H1 (cell line): ENCODE measurements around the gene DGKI. TPM values are rescaled to one million over a fixed set of nuclear protein-coding genes. Genes with fewer than 3 reads are reported as not detected.

Experiments
- GABPA ChIP-seq: IDR thresholded peaks from 2 replicates; pipeline ENCODE4 v1.6.1; 2011; ENCODE audit warnings: mild to moderate bottlenecking, low read length, moderate library complexity, borderline replicate concordance; ENCODE audit not compliant: insufficient read depth
- HDAC2 ChIP-seq, 2 experiments: fragments of 300-600 bp in 1 of 2; sonication (generic) in 1 of 2; IDR thresholded peaks; 2 replicates each; pipeline ENCODE4 v1.6.1; 2011 to 2012; ENCODE audit warnings: low read depth in 2 of 2, low read length in 2 of 2, mild to moderate bottlenecking in 2 of 2, moderate library complexity in 2 of 2, borderline replicate concordance in 1 of 2, inconsistent platforms in 1 of 2
- ZNF274 ChIP-seq: IDR thresholded peaks from 2 replicates; pipeline ENCODE4 v1.7.0; 2012; ENCODE audit warnings: low read length, borderline replicate concordance; ENCODE audit errors: extremely low read depth
- polyA plus RNA-seq, 7 experiments: library from polyadenylated mRNA; depleted of rRNA in 3 of 7; stranded (reverse) in 5 of 7; unstranded in 2 of 7; fragments of >200 nt in 5 of 7; fragments of 200-250 nt in 2 of 7; gene quantifications; 1 replicate in 5 of 7; 2 replicates in 1 of 7; 4 replicates in 1 of 7; pipeline versions ENCODE4 v1.2.1 to v1.2.3, GENCODE V29; 2011 to 2013; ENCODE audit warnings: missing spikeins in 2 of 7, mixed read lengths in 2 of 7
- total RNA-seq: library from RNA; stranded (reverse); fragmentation: NEBNext Ultra II Directional; extraction: Animal tissue kit (Norgen Biotek cat#: 25700); gene quantifications from 2 replicates; pipeline ENCODE4 v1.2.1, GENCODE V29; 2021

The DGKI gene
- total and polyA plus RNA-seq, 2 of the 8 experiments (the other 6 are each of a cell fraction or from before 2014, with no cell fraction given) = 0.20 to 0.71 TPM

GRCh38 chr7:137670222-137671064 is 176.3 kb downstream of the DGKI start (continued):
- TF ChIP-seq ZNF274 (no peak), GABPA (no peak), HDAC2 (IDR thresholded peaks at IDR 0.05; ENCODE audit: borderline replicate concordance in 1 of 2, low read depth in 2 of 2, low read length in 2 of 2) (no peak)
